SKM-1 (cell line): Measurements from ENCODE around the gene FSTL5.
A peak's percentile ranks its signal among the peaks of the same experiment; 100 is the strongest.

Experiments used
- DNase-seq: peaks from one replicate; lab custom pipeline; 2025; ENCODE audit not compliant: unreplicated experiment; lab: John Stamatoyannopoulos, UW

Gene FSTL5

DNA sequence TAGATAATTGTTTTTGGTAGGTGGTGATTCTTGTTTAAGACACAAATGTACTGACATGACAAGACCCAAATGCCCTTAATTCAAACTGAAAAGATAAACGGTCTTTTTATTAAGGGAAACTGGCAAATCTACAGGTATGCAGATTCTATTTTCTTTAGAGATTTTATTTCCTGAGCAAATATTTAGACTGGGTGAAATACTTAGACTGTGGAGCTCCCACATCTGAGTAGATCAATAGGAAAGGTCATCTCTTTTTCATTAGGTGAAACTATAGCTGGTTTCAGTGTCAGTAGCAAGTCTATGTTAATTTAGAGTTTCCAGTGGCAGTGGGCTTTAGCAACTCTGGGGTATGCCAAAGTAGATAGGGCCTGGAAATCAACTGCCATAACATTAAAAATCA lies 446.7 kb downstream of the FSTL5 start:
- no peak for DNase-seq

DNA sequence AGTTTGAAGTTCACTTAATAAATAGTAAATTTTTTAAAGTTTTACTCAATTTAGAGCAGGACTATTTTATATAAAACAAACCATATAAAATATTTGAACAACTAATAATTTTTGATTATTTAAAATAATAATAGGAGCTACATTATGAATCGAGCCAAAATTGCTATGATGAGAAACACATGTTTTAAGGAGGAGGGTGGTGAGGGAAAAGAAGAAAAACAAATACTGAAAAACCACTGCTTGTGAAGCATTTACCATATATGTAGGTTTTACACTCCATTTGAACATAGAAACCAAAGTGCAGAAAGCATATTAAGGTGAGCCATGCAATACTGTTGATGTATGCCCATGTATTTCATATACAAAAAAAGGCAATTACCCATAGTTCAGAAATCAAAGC lies 448.9 kb downstream of the FSTL5 start:
- no peak for DNase-seq

DNA sequence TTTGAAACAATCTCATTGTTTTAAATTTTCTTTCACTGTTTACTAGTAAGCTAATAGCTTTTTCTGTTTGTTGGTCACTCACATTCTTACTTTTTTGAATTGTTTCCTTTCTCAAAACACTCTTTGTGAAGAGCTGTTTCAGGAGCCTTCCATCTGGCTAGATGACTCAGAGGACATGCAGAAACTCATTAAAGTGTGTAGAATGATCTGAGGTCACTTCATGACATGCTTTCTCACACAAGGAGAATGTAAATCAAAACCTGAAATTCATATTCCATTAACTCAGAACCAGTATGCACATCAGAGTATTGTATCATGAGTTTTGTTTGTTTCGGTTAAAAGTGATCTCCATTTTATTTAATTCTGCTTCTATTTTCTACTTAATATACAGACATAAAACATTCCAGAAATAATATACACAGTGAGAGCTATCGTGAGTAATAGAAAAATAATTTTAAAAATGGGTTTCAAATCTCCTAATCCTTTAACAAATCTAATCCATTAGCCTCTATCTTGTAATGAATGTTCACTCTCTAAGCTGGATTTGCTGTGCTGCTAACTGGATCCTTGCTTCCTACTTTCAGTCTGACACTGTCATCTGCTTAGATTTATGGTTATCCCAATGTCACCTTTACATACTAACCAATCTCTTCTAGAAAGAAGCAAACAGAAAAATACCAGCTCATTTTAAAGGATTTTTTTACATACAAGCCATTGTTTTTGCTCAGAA lies 449.6 kb downstream of the FSTL5 start:
- no peak for DNase-seq

DNA sequence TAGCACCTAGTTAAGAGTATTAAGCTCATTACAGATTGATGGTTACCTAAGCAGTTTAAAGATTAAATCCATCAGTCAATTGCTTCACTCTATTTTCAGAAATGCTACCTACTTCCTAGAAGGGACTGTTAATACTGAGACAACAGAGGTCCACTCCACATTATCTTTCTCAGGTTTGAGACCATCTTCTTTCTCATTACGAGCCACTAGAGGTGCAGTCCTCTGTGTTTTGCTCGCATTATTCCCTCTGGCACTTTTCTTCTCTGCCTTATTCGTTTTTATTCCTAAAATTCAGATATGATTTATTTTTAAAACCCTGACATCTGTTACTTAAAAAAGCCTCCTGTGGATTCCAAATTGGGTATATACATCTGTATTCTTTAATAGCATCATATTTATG lies 459.1 kb downstream of the FSTL5 start:
- DNase-seq, result no peak

DNA sequence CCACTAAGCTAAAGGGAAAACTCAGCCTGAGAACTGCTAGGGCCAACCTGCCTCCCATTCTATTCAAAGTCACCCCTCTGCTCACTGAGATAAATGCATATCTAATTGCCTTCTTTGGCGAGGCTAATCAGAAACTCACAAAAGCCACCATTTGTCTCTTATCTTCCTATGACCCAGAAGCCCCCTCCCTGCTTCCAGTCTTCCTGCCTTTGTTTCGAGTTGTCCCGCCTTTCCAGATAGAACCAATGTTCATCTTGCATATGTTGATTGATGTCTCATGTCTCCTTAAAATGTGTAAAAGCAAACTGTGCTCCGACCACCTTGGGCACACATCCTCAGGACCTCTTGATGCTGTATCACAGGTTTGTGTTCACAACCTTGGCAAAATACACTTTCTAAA lies 459.8 kb downstream of the FSTL5 start:
- DNase-seq, result no peak

DNA sequence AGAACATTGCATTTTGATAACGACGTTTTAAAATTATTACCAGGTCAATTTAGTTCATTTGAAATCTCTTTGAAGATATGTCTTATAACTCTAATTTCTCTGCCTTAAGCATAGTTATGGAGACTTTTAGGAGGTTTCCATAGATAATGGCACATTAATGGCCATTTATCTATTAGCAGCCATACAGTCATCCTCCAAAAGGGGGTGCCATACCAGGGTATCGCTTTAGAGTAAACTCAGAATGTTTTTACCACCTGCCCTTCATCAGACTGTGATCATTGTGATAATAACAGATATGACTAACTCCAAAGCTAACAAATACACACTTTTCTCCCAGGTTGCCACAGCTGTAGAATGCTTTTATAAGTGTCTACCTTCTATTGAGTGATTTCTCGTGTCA lies 461.5 kb downstream of the FSTL5 start:
- DNase-seq, result no peak

DNA sequence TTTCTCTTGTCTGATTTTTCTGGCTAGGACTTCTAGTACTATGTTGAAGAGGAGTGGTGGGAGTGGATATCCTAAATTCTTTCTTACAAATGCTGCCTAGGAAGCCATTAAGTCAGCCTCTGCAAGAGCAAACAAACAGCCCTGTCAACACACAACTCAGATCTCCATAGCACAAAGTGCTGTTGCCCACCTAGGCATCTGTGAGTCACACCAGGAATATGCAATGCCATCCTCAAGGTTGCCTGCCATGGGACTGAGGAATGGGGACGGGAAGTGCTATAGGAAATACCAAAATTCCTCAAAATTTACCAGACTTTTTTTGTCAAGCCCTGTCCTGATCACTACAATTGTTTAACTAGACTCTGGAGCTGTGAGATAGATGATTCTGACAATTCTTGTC lies 466.9 kb downstream of the FSTL5 start:
- no peak for DNase-seq

DNA sequence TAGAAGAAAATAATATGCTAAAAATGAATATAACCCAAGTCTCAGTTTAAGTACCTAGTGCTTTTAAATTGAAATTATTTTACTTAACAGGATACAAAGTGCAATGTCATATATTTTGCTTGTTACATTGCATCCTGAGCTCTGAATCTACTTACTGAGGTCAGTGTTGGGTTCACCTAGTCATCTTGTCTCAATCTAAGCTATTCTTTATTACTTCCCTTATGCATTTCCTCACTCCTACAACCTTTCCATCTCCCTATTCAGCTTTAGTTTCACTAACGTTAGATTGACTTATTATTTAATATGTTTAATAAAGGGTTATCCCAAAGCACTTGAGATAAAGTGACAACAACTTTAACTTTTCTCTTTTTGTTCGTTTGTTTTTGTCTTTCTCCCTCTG lies 483.7 kb downstream of the FSTL5 start:
- no peak for DNase-seq

DNA sequence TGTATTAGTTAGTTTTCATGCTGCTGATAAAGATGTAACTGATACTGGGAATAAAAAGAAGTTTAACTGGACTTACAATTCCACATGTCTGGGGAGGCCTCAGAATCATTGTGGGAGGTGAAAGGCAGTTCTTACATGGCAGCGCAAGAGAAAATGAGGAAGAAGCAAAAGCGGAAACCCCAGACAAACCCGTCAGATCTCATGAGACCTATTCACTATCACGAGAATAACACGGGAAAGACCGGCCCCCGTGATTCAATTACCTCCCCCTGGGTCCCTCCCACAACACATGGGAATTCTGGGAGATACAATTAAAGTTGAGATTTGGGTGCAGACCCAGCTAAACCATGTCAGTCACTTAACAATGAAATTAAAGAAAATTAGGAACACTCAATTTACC lies 499.1 kb downstream of the FSTL5 start:
- DNase-seq, result no peak

DNA sequence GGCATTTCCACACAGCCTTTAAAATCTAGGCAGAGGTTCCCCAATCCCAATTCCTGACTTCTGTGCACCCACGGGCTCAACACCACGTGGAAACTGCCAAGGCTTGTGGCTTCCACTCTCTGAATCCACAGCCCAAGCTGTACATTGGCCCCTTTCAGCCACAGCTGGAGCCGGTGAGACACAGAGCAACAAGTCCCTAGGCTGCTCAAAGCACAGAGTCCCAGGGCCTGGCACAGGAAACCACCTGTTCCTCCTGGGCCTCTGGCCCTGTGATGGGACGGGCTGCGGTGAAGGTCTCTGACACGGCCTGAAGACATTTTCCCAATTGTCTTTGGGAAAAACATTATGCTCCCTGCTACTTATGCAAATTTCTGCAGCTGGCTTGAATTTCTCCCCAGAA lies 500.0 kb downstream of the FSTL5 start:
- DNase-seq, result no peak

DNA sequence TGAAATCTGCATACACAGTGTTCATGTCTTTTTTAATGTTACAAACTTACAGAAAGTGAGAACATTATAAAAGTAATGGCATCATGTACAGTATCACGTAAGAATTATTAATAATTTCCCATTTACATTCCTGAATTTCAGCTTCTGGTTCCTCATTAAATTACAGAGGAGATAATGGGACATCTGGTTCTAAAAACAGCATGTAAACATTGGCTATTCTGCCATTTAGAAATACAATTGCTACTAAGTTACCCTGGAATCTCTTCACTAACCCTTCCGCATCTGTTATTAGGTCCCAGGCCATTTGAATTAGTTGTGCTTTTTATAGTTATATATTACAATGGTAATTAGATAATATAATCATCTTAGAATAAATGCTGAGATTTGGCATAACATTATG lies 505.1 kb downstream of the FSTL5 start:
- DNase-seq, result no peak

DNA sequence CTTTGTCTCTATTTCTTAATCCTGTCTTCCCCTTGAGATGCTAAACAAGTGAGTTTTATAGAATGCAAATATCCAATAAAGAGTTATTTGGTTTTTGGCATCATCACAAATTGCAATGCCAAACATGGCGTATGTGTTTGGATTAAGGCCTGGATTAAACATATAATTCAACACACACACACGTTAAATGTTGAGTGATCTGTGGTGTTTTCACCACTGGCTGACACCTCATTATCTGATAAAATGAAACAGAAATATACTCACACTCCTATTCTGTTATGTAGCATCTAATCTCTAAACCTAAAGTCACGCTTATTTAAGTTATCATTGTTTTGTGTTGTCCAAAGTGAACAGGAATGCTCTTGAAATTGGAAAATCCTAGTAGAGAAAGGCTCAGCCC lies 506.2 kb downstream of the FSTL5 start:
- DNase-seq, result no peak

DNA sequence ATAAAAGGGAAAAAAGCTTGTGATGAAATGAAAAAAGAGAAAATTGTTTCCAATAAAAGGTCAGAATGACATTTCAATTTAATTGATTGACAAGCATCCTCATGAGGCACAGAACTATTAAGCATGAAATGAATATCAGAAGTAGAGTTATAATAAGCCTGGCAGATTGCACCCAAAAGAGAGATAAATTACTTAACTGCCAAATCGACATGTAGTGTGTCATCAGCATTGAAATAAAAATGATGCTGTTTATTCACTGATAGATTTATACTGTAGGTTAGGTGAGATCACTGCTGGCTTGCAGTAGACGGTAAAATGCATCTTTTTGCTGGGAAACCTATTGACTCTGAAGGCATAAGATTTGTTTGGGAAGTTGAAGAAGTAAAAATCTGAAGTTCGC lies 507.2 kb downstream of the FSTL5 start:
- DNase-seq, result no peak

DNA sequence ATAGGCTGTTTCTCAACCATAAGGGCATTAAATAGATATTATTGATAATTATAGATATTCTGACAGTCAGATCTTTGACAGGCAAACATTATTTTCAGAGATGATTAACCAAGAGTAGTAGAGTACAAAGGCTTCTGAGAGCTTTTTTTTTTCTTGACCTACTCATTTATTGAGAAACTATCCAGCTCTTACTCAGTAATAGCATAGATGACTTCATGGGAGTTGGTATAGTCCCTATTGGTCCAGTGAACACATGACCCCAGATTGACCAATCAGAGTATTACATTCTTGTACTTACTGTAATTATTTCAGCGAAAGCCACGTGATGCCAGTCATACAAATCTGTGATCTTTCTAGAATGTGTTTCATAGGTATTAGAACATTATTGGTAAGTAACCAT lies 508.7 kb downstream of the FSTL5 start:
- DNase-seq, result no peak

DNA sequence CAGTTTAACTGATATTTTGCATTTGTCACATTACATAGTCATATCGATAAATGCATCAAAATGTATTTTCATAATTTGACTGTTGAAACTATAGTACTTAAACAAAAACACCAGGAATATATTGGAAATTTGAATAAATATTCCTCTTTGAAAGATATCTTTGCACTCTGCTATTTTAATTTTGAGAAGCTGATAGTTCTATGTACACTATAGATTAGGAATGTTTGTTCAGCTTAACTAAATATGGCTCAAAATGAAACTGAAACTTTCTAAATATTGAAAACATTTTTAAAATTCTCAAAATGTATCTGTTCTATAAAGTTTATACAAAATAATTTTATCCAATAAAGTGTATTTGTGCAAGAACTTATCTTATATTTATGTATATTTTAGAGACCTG lies 510.1 kb downstream of the FSTL5 start:
- no peak for DNase-seq

DNA sequence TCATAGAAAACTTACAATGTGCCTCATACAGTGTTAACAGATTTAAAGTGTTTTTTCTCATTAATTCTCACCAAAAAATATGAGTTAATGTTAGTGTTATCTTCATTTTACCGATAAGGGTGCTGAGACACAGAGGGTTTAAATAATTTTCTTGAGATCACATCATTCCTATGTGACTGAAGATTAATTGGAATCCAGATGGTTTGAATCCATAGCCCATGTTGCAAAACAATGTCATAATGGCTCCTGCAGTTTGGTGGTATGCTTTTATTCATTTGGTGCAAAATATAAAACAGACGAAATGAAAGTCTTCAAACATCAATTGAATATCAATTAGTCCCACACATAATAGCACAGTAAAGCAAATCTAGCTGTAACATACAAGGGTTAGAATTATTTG lies 512.2 kb downstream of the FSTL5 start:
- DNase-seq, result no peak

DNA sequence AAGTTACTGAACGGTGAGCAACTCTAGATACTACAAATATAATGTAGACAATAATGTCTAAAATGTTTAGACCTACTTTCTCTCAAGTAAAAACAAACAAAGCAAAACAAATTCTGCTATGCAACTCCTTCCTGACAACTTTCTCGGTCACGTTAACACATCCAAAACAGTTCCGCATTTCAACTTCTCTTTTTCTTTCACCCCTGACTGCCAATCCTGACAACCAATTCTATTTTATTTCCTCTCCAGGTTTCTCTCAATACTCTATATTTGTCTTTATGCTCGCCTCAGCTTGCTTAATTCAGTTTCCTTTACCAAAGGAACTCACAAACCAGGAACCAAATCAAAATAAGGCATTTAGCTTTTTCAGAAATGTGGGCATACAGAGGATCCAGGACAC lies 513.0 kb downstream of the FSTL5 start:
- DNase-seq, result peak; percentile 91

DNA sequence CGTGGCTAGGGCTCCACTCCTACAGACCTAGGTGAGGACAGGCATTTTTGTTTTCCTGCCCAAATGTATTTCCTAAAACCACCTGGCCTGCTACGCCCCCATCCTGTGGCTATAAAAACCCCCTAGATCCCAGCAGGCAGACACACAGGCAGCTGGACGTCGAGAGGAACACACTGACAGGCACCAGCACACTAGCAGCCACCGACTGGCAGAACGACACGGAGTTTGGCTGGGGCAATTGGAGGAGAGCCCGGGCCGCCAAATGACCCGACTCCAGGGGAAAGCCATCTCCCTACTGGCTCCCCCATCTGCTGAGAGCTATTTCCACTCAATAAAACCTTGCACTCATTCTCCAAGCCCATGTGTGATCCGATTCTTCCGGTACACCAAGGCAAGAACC lies 516.0 kb downstream of the FSTL5 start:
- no peak for DNase-seq

DNA sequence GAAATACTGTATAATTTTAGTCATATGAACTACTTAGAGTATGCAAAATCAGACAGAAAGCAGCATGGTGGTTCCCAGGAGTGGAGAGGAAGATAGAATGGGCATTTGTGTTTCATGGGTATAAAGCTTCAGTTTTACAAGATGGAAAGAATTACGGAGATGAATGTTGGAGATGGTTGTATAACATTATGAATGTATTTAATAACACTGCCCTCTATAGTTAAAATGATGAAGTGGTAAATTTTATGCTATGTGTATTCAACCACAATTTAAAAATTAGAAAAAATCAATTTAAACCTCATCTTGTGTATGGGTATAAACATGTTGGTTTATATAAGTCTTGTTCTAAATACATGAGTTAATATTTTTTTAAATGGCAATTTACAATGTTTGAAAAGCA lies 521.1 kb downstream of the FSTL5 start:
- DNase-seq, result no peak

DNA sequence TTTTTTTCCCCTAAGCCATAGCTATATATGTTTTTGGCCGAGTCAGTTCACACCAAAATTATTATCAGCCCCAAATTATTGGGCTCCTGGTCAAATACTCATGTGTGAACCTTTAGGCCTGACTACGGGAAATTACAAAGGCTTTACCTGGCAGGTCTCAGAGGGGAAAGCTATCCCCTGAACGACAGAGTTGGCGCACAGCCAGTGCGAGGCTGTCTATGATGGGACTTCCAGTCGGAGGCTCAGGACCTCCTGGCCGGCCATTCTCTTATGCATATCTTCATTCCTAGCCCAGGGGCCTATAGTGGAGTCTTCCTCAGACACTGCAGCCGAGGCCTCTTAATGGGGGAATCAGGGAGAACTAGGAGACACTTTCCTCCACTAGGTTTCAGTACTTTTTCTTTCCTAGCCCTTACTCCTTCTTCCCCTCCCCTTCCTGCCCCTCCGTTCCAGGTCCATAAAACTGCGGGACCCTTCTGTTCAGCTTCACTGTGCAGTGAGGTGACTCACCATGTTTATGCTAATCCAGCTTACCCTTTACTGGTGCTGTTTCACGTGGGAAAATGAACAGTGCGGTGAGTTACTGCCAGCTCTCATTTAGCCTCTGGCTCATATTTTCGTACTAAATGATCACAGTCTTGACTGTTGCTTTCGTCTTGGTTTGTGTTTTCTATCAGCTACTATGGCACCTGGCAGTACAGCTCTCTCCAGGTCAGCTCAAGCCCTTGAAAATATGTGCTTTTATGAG lies 533.9 kb downstream of the FSTL5 start:
- DNase-seq, result no peak

DNA sequence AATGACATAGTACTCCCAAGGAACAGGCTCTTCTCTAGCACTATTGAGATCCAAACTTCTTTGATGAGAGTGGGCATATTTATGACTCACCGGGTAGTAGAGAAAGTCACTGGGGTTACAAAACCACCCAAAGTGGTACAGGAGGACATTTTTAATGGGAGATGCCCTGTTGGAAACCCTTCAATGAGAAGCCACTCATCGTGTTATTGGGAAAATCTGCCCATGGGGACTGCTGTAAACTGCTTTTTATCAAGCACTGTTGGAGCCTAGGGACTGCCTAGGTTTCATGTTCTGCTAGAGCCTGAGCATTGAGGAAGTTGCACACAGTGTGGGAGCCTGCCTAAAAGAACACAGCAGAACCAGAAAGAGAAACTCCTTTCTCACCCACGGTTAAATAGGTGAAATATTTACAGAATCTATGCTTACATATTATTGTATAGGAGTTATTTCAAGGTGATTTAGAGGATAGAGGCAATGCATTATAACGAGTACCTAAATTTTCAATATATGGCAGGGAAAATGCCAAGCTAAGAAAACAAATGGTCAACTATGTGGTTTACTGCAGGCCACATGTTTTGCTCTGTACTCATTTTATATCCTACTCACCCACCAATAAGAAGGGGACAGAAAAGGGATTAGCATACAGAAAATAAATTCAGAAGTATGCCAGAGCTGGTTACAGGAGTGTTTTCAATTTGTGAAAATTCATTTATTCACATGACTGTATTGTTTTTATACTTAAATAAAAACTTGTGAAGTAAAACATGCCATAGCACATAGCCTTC lies 559.1 kb downstream of the FSTL5 start:
- DNase-seq, result no peak

DNA sequence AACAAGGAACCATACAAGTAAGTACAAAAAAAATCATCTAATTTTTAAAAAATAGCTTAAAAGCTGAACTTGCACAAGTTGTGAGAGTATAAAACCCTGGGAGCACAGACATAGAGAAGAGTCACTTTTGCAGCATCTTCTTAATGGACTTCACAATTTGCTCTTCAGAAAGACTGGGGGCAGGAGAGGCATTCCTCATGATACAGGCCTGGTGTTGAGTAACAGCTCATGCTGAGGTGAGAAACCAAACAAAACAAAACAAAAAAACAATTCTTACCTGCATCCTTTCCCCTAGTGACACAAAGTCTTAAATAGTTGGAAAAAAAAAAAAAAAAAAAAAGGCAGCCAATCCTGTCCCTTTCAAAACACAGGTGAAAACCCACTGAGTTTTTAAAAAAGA lies 562.8 kb downstream of the FSTL5 start:
- DNase-seq, result no peak
